Melanocyte of skin (primary cell): ENCODE measurements around the gene PPP1R14D. TPM values are rescaled to one million over a fixed set of nuclear protein-coding genes. Genes with fewer than 3 reads are reported as not detected.

ENCODE experiments used
- small RNA-seq, 2 donors: library from RNA; depleted of rRNA; stranded (forward); fragments of <200 nt; gene quantifications; one replicate each; pipeline ENCODE3, GENCODE V24; 2012
- total RNA-seq, 2 donors: library from RNA; depleted of rRNA; stranded (reverse); fragments of >200 nt; gene quantifications; 2 replicates each; pipeline ENCODE4 v1.2.3, GENCODE V29; 2012

The PPP1R14D gene
- total RNA-seq: not detected

GRCh38 chr15:40828447-40829036 lies at the start of gene PPP1R14D:
TSS of gene PPP1R14D (minus strand) at chr15:40828708. CDS start at chr15:40828641, 67 bp downstream.

GRCh38 chr15:40873694-40874561 lies 45.4 kb upstream of the PPP1R14D start, which contains the start of gene RHOV:
TSS of gene RHOV (minus strand) at chr15:40874234. CDS start at chr15:40874139, 95 bp downstream.

GRCh38 chr15:40843885-40844695 lies 15.6 kb upstream of the PPP1R14D start, which contains the start of gene SPINT1:
TSS of gene SPINT1 (plus strand) at chr15:40844048. CDS start at chr15:40844555, 507 bp downstream.

GRCh38 chr15:40807028-40807887 lies 21.2 kb downstream of the PPP1R14D start, which contains the start of the genes DNAJC17 and ZFYVE19:
TSS of gene DNAJC17 (minus strand) at chr15:40807473. CDS start at chr15:40807446, 27 bp downstream.
TSS of gene ZFYVE19 (plus strand) at chr15:40807089. CDS start at chr15:40807590, 501 bp downstream.

GRCh38 chr15:40769274-40770146 lies 59.0 kb downstream of the PPP1R14D start, which contains the start of gene C15orf62:
TSS of gene C15orf62 (plus strand) at chr15:40769980. CDS start at chr15:40770496, 516 bp downstream.

Small RNA genes lying within 50 kb of the gene (small RNA-seq; reads per million reads assigned to genes)
- gene AC025166.1: 0 reads per million in 2 donors

Other genes starting within 250 kb of the PPP1R14D start
- gene KNL1, start 234.5 kb downstream of the PPP1R14D start, total RNA-seq: 10 to 100 TPM; 14.5 to 22.6 TPM
- gene RAD51, start 133.5 kb downstream of the PPP1R14D start, total RNA-seq: 1 to 10 TPM; 3.4 to 10.0 TPM
- gene RMDN3, start 73.5 kb downstream of the PPP1R14D start, total RNA-seq: 10 to 100 TPM; 18.6 to 24.8 TPM
- 1 to 10 TPM; 1.7 to 2.1 TPM for gene GCHFR, start 64.6 kb downstream of the PPP1R14D start, total RNA-seq
- gene C15orf62, start 58.7 kb downstream of the PPP1R14D start, total RNA-seq: not detected
- 10 to 100 TPM; 42.7 to 46.6 TPM for gene ZFYVE19, start 21.6 kb downstream of the PPP1R14D start, total RNA-seq
- gene DNAJC17, start 21.2 kb downstream of the PPP1R14D start, total RNA-seq: 10 to 100 TPM; 17.9 to 26.3 TPM
- gene SPINT1, start 15.3 kb upstream of the PPP1R14D start, total RNA-seq: 10 to 100 TPM; 12.0 to 15.7 TPM
- gene RHOV, start 45.5 kb upstream of the PPP1R14D start, total RNA-seq: under 1 TPM in 1 of 2 donors, not detected in 1; under 0.01 TPM
- 100 to 1,000 TPM in 1 of 2 donors, 10 to 100 TPM in 1; 90.2 to 109 TPM for gene VPS18, start 65.7 kb upstream of the PPP1R14D start, total RNA-seq
- under 1 TPM; under 0.01 to 0.33 TPM for gene DLL4, start 100.6 kb upstream of the PPP1R14D start, total RNA-seq
- 10 to 100 TPM in 1 of 2 donors, 1 to 10 TPM in 1; 5.5 to 23.3 TPM for gene CHAC1, start 124.8 kb upstream of the PPP1R14D start, total RNA-seq